CD4-positive, alpha-beta T cell (primary cell): Measurements from ENCODE around the gene PPIF. TPM values are rescaled to one million over a fixed set of nuclear protein-coding genes. Genes with fewer than 3 reads are reported as not detected.

ENCODE experiments used
- ATAC-seq: fragments of 200-7000 bp; cut with Tn5 transposase; one replicate; pipeline ENCODE4 v1.10.0; 2022; ENCODE audit warnings: mild to moderate bottlenecking; ENCODE audit not compliant: poor library complexity
- CTCF ChIA-PET: fragments of 350-600 bp; sonication (Branson Sonifier 250); formaldehyde crosslinking; loops from one replicate; lab custom pipeline; 2021; ENCODE audit warnings: antibody characterized with exemption, inconsistent platforms; lab: Charles Lee
- POLR2A ChIA-PET: fragments of 350-600 bp; sonication (Branson Sonifier 250); formaldehyde crosslinking; loops from one replicate; lab custom pipeline; 2021; ENCODE audit warnings: antibody characterized with exemption, inconsistent platforms; lab: Charles Lee
- DNase-seq, 14 experiments: peaks; one replicate each; pipeline ENCODE4 v3.0.0-alpha.2; 2013 to 2020; ENCODE audit warnings: mixed read lengths in 2 of 14
- H3K27ac ChIP-seq, 2 donors: one replicate each; pipeline versions ENCODE4 v1.5.1 to v1.7.0; 2013; ENCODE audit warnings: low read length in 2 of 2, low read depth in 1 of 2, mild to moderate bottlenecking in 1 of 2
- H3K27me3 ChIP-seq, 2 experiments: 1 replicate in 1 of 2; 2 replicates in 1 of 2; pipeline versions ENCODE4 v1.6.1 to v1.7.0; 2013; ENCODE audit warnings: low read length in 2 of 2, control low read depth in 1 of 2, mild to moderate bottlenecking in 1 of 2, moderate library complexity in 1 of 2; ENCODE audit not compliant: insufficient read depth in 2 of 2, control insufficient read depth in 1 of 2
- H3K36me3 ChIP-seq: one replicate; pipeline ENCODE4 v1.6.1; 2013; ENCODE audit warnings: low read length, control low read depth; ENCODE audit not compliant: insufficient read depth
- H3K4me1 ChIP-seq: one replicate; pipeline ENCODE4 v1.6.1; 2013; ENCODE audit warnings: low read length, control low read depth; ENCODE audit not compliant: insufficient read depth
- H3K4me3 ChIP-seq: one replicate; pipeline ENCODE4 v1.5.1; 2013; ENCODE audit warnings: mild to moderate bottlenecking, low read length, moderate library complexity
- H3K9me3 ChIP-seq, 2 experiments: 1 replicate in 1 of 2; 2 replicates in 1 of 2; pipeline versions ENCODE4 v1.6.1 to v1.7.0; 2013; ENCODE audit warnings: low read length in 2 of 2, mild to moderate bottlenecking in 2 of 2, control low read depth in 1 of 2, moderate library complexity in 1 of 2; ENCODE audit not compliant: control insufficient read depth in 1 of 2, insufficient read depth in 1 of 2
- H3K27ac Mint-ChIP-seq: one replicate; pipeline ENCODE4 v1.8.0; 2020; ENCODE audit warnings: mixed read lengths
- H3K27me3 Mint-ChIP-seq: one replicate; pipeline ENCODE4 v1.8.0; 2021; ENCODE audit warnings: mixed read lengths
- H3K36me3 Mint-ChIP-seq: one replicate; pipeline ENCODE4 v1.8.0; 2021; ENCODE audit warnings: low read depth, mixed read lengths
- H3K4me1 Mint-ChIP-seq: one replicate; pipeline ENCODE4 v1.8.0; 2021; ENCODE audit warnings: low read depth, mixed read lengths
- H3K4me3 Mint-ChIP-seq: one replicate; pipeline ENCODE4 v1.8.0; 2020; ENCODE audit warnings: mild to moderate bottlenecking, mixed read lengths
- H3K9me3 Mint-ChIP-seq: one replicate; pipeline ENCODE4 v1.8.0; 2020; ENCODE audit warnings: mixed read lengths
- intact Hi-C, 2 experiments: fragments of 100-400 bp; cut with DNase I in 1 of 2; cut with micrococcal nuclease in 1 of 2; formaldehyde crosslinking; loops; one replicate each; pipeline versions ENCODE4 v1.15.1 to v1.9.0; 2023 to 2025; cut with DNase I, micrococcal nuclease
- total RNA-seq, 174 experiments: library from RNA in 2 of 174; stranded (reverse) in 2 of 174; gene quantifications; one replicate each; pipeline ENCODE4 v1.2.3 and lab custom pipeline; 2021 to 2026
- TF ChIP-seq, protein P1 (sequence below): fragments of 200-600 bp; IDR thresholded peaks from one replicate; pipeline ENCODE4 v1.8.0; 2022; ENCODE audit warnings: antibody characterized with exemption, mild to moderate bottlenecking

Gene PPIF
- total RNA-seq, 2 experiments from 2014 or later, result 42.4 to 42.7 TPM

DNA sequence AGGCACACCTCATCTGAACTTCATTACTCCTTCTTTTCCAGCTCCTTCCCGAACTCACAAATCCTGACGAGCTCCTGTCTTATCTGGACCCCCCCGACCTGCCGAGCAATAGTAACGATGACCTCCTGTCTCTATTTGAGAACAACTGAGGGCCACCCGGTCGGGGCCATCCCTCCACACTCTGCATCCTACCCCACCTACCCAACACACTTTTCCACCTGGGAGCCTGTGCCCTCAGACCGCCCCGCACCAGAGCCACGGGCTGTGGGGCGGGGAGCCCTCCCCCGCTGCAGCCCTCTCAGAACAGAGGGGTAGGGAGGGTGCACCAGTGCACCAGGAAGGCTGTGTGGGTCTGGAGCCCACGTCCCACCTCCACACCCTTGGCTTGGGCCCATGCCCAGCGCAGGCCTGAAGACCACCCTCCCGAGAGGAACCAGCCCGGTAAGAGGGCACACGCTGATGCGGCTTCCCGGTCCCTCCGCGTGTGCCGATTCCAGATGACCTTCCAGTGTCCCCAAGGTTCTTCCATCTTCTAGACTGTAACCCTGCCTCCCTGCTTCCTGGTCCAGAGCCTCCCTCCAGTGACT, 34.6 kb upstream of the PPIF start:
- Histone ChIP-seq H3K4me1 (peaks cover 16% of the 10 kb centered on the region), H3K27ac (no peak overlapping the region), H3K9me3 (no peaks in the 10 kb centered on the region), H3K36me3 (peaks cover 14% of the 10 kb centered on the region), H3K4me3 (no peak overlapping the region), H3K27me3 (no peaks in the 10 kb centered on the region)
- peaks cover 30% of the 10 kb centered on the region for H3K36me3 Mint-ChIP-seq
- POLR2A ChIA-PET, result no interaction called here
- no peaks in the 10 kb centered on the region for H3K9me3 Mint-ChIP-seq
- TF ChIP-seq, protein P1, sequence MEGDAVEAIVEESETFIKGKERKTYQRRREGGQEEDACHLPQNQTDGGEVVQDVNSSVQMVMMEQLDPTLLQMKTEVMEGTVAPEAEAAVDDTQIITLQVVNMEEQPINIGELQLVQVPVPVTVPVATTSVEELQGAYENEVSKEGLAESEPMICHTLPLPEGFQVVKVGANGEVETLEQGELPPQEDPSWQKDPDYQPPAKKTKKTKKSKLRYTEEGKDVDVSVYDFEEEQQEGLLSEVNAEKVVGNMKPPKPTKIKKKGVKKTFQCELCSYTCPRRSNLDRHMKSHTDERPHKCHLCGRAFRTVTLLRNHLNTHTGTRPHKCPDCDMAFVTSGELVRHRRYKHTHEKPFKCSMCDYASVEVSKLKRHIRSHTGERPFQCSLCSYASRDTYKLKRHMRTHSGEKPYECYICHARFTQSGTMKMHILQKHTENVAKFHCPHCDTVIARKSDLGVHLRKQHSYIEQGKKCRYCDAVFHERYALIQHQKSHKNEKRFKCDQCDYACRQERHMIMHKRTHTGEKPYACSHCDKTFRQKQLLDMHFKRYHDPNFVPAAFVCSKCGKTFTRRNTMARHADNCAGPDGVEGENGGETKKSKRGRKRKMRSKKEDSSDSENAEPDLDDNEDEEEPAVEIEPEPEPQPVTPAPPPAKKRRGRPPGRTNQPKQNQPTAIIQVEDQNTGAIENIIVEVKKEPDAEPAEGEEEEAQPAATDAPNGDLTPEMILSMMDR, result no peak
- no peak for ATAC-seq
- no peak overlapping the region for H3K27ac Mint-ChIP-seq
- peaks cover 21% of the 10 kb centered on the region for H3K4me1 Mint-ChIP-seq
- intact Hi-C loops, result no loop called here
- CTCF ChIA-PET, result no interaction called here
- no peak overlapping the region for H3K4me3 Mint-ChIP-seq
- peaks cover 4% of the 10 kb centered on the region for H3K27me3 Mint-ChIP-seq
- peak in 1 of 14 experiments; percentile 0 for DNase-seq

DNA sequence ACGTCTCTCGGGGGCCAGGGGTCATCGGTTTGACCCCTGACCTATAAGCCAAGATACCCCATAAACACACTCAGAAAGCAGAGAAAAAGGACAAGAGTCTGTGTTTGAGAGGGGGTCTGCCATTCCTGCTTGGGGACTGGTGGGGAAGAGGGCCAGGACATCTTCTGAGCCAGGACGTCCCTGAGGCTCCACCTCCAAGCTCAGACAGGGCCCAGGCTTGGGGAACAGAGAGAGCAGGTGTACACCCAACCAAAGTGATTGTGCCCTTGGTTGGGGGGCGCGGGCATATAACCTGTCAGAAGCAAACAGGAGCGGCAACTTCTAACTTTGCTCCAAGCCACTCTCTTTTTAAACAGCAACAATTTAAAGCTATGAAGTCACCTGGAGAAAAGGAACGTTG, 33.9 kb upstream of the PPIF start:
- CTCF ChIA-PET, result no interaction called here
- H3K36me3 ChIP-seq, result peaks cover 8% of the 10 kb centered on the region
- no peak overlapping the region for H3K27ac Mint-ChIP-seq
- H3K9me3 ChIP-seq, result peaks cover 0 to under 1% of the 10 kb centered on the region in 2 experiments
- H3K9me3 Mint-ChIP-seq, result no peaks in the 10 kb centered on the region
- peaks cover 26% of the 10 kb centered on the region for H3K36me3 Mint-ChIP-seq
- TF ChIP-seq, protein P1, result no peak
- no peaks in the 10 kb centered on the region for H3K27me3 ChIP-seq
- no peak overlapping the region for H3K27ac ChIP-seq
- peaks cover 27% of the 10 kb centered on the region for H3K4me1 Mint-ChIP-seq
- no peak overlapping the region for H3K4me3 Mint-ChIP-seq
- POLR2A ChIA-PET, result no interaction called here
- ATAC-seq (no peak), DNase-seq (no peak)
- intact Hi-C loops, result no loop called here
- H3K27me3 Mint-ChIP-seq, result peaks cover 6% of the 10 kb centered on the region
- no peak overlapping the region for H3K4me3 ChIP-seq
- peaks cover 23% of the 10 kb centered on the region for H3K4me1 ChIP-seq

DNA sequence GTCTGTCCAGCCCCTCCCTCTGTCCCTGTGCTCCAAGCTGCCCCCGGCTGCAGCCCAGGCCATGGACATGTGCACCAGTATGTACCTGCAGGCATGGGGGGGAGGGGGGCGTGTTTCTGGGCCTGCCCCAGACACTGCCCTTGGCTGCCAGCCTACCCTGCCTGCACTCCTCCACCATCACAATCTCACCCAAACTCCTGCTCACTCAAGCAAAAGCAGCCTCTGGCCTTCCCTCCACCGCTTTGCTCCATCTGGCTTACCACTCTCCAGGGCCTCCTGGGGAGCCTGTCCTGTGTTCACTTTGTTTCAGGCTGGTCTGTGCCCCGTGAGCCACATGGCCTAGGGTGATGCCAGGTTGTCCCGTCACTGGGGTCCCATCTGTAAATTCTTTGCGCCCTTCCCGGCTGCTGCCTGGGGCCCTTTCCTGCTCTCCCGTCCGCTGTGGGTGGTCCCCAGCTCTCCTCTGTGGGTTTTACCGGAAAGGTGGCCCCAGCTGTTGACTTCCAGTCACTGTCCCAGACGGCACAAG, 33.3 kb upstream of the PPIF start:
- peaks cover 34% of the 10 kb centered on the region for H3K4me1 Mint-ChIP-seq

More for the DNA sequence above, 33.3 kb upstream of the PPIF start:
- Mint-ChIP-seq H3K27me3 (peaks cover 6% of the 10 kb centered on the region), H3K36me3 (peaks cover 20% of the 10 kb centered on the region), H3K4me3 (no peak overlapping the region), H3K9me3 (no peaks in the 10 kb centered on the region), H3K27ac (no peak overlapping the region)
- Histone ChIP-seq H3K27me3 (no peaks in the 10 kb centered on the region), H3K27ac (no peak overlapping the region), H3K4me1 (peaks cover 29% of the 10 kb centered on the region), H3K36me3 (peaks cover 4% of the 10 kb centered on the region), H3K4me3 (no peak overlapping the region), H3K9me3 (peaks cover 0 to 4% of the 10 kb centered on the region in 2 experiments)
- DNase-seq (no peak), ATAC-seq (no peak)
- ChIA-PET CTCF (no interaction called here), POLR2A (no interaction called here)
- TF ChIP-seq, protein P1, result no peak
- intact Hi-C loops, result no loop called here
